RWPE1 (cell line): ENCODE measurements around the gene BAIAP2.

Source experiments
- CTCF ChIA-PET: fragments of 350-600 bp; sonication (Branson Sonifier 250); formaldehyde crosslinking; extraction: SDS; loops from one replicate; lab custom pipeline; 2021; lab: Yijun Ruan, JAX
- POLR2A ChIA-PET: fragments of 400-600 bp; formaldehyde crosslinking; extraction: SDS; loops from one replicate; lab custom pipeline; 2020; ENCODE audit warnings: antibody characterized with exemption; ENCODE audit not compliant: low non-redundant PET; lab: Yijun Ruan, JAX
- DNase-seq: peaks from one replicate; pipeline ENCODE4 v3.0.0; 2012; ENCODE audit warnings: low spot score
- H3K27ac ChIP-seq: fragments of 450-650 bp; 2 replicates; pipeline ENCODE4 v1.5.1; 2017
- CTCF ChIP-seq: fragments of 450-650 bp; conservative IDR thresholded peaks from 2 replicates; pipeline ENCODE4 v1.5.1; 2017; ENCODE audit warnings: low read depth, mild to moderate bottlenecking

Gene BAIAP2

DNA sequence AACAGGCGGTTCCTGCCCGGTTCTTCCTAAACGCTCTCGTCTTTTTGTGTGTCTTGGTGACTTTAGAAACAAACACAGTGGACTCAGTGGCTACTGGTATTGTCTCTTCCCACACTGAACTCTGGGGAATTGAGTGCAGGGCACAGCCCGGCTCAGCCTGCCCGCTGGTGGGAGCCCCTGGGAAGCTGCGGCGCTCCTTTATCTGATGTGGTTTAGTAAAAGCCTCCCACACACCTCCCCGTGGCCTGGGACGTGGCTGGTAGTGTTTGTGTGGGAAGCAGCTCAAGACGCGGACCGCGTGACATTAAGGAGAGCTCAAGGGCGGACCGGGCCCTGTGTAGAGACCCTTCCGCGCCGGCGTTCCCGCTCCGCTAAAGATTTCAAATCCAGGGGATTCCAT lies 75.0 kb downstream of the BAIAP2 start:
- ChIA-PET POLR2A (no interaction called here), CTCF (no interaction called here)
- no peak for TF ChIP-seq CTCF
- H3K27ac ChIP-seq: peak overlapping the region; percentile 80
- DNase-seq: no peak

DNA sequence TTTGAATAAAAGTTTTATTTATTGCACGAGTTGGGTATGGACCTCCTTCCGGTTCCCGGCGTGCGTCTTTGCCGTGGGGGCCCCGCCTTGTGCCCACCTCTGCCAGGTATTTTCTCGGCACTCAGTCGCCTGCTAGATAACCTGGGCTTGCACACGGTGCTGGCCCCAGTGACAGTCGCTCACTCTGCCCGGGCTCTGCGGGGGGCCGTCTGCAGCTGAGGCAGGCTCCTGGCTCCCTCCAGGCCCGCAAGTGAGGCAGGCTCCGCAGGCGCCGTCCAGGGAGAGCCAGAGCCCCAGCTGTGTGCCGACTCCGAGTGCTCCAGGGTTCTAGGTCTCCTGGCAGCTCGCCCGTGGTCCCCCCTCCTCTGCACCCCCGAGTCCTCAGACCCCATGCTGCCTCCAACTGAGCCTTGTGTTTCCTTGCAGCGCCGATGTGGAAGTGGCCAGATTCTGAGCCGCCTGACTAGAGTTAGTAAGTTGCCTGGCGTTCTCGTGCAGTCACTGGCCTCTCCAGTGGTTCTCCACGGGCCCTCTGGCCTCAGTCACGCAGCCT lies 75.6 kb downstream of the BAIAP2 start:
- no peak for DNase-seq
- ChIA-PET POLR2A (no interaction called here), CTCF (no interaction called here)
- H3K27ac ChIP-seq: peak overlapping the region; percentile 80
- TF ChIP-seq CTCF: no peak

DNA sequence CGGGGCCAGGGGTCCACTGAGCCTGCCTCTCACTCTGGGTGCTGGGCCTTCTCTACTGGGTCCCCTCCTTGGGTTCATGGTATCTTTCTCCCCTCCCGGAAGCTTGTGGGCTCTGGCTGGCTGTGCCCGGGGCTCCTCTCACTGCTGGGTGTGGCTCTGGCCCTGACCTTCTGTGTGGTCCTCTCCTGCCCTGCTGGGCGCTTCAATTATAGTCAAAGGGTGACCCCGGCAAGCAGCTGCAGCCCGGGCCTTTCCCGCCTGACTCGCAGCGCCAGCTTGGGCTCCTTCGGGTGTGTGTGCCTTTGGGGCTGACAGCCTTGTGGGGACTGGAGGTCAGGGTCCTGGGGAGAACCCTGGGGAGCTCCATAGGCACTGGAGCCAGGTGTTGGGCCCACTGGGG lies 76.1 kb downstream of the BAIAP2 start:
- no peak for TF ChIP-seq CTCF
- CTCF ChIA-PET: interaction anchor here (1.0 kb wide), 1 partner anchor 12 kb away, joined by 3 read pairs; no protein-coding TSS in a partner anchor
- peak overlapping the region; percentile 80 for H3K27ac ChIP-seq
- DNase-seq: no peak
- POLR2A ChIA-PET: no interaction called here

GRCh38 chr17:81112450-81112849 lies 77.5 kb downstream of the BAIAP2 start:
- TF ChIP-seq CTCF: no peak
- peak overlapping the region; percentile 80 for H3K27ac ChIP-seq
- CTCF ChIA-PET: no interaction called here
- no peak for DNase-seq
- POLR2A ChIA-PET: interaction anchor here (0.6 kb wide), 1 partner anchor 95 kb away, joined by 3 read pairs; no protein-coding TSS in a partner anchor

DNA sequence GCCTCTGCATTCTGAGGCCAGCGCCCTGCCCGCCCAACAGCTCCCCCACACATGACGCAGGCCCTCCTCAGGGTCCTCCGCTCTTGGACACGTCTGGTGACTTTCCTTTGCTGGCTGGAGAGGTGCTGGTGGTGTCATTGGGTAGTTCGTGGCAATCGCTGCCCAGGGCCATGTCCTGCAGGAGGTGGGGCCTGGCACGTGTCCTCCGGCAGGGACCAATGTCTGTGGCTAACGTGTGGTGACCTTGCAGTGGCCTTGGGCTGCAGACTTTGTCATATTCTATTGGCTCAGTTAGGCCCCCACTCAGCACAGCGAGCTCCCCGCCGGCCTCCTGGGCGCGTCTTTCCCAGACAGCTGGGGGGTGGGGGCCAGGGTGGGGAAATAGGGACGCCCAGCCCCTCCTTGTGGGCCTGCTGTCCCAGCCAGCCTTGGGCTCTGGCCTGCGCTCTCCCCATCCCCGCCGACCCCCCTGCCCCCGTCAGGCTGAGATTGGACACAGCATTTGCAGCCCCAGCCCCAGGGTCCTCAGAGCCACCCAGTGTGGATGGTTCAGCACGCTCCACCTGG lies 78.3 kb downstream of the BAIAP2 start:
- CTCF ChIA-PET: interaction anchor here (0.6 to 1.4 kb wide), 2 partner anchors 12 to 91 kb away, joined by 4 to 5 read pairs; no protein-coding TSS in a partner anchor
- POLR2A ChIA-PET: no interaction called here
- DNase-seq: no peak
- H3K27ac ChIP-seq: peak overlapping the region; percentile 80
- no peak for TF ChIP-seq CTCF

GRCh38 chr17:81114351-81115093 lies 79.6 kb downstream of the BAIAP2 start:
- no peak for TF ChIP-seq CTCF
- ChIA-PET POLR2A (no interaction called here), CTCF (interaction anchor here (0.6 to 1.4 kb wide), 3 partner anchors 13 to 91 kb away, joined by 3 to 5 read pairs (median 4); no protein-coding TSS in a partner anchor)
- no peak for DNase-seq
- peak overlapping the region; percentile 80 for H3K27ac ChIP-seq
